HEK293 (cell line): ENCODE measurements around the gene PCDH15.

Experiments used
- CTCF ChIP-seq: fragments of 450-650 bp; formaldehyde crosslinking; IDR thresholded peaks from 2 replicates; pipeline ENCODE4 v1.5.1; 2016; ENCODE audit warnings: missing biosample characterization, missing genetic modification characterization
- ELK4 ChIP-seq: IDR thresholded peaks from 2 replicates; pipeline ENCODE4 v1.6.1; 2011; ENCODE audit warnings: mild to moderate bottlenecking, low read depth, low read length, borderline replicate concordance
- REST ChIP-seq: fragments of 450-650 bp; formaldehyde crosslinking; IDR thresholded peaks from 2 replicates; pipeline ENCODE4 v1.5.1; 2016; ENCODE audit warnings: missing biosample characterization, missing genetic modification characterization
- SP2 ChIP-seq: fragments of 450-650 bp; formaldehyde crosslinking; IDR thresholded peaks from 2 replicates; pipeline ENCODE4 v1.5.1; 2016; ENCODE audit warnings: missing biosample characterization, missing genetic modification characterization
- YY1 ChIP-seq: fragments of 450-650 bp; formaldehyde crosslinking; IDR thresholded peaks from 2 replicates; pipeline ENCODE4 v1.5.1; 2018; ENCODE audit warnings: missing biosample characterization, missing genetic modification characterization
- ZNF311 ChIP-seq: fragments of 450-650 bp; formaldehyde crosslinking; IDR thresholded peaks from 2 replicates; pipeline ENCODE4 v1.5.1; 2017; ENCODE audit warnings: missing biosample characterization, missing genetic modification characterization, borderline replicate concordance
- ZNF324 ChIP-seq: fragments of 450-650 bp; formaldehyde crosslinking; IDR thresholded peaks from 2 replicates; pipeline ENCODE4 v1.5.1; 2016; ENCODE audit warnings: missing biosample characterization, missing genetic modification characterization
- ZNF416 ChIP-seq: fragments of 450-650 bp; formaldehyde crosslinking; IDR thresholded peaks from 2 replicates; pipeline ENCODE4 v1.5.1; 2016; ENCODE audit warnings: missing biosample characterization, missing genetic modification characterization
- ZNF423 ChIP-seq: fragments of 450-650 bp; formaldehyde crosslinking; IDR thresholded peaks from 2 replicates; pipeline ENCODE4 v1.5.1; 2016; ENCODE audit warnings: missing biosample characterization, missing genetic modification characterization
- ZNF768 ChIP-seq: fragments of 450-650 bp; formaldehyde crosslinking; IDR thresholded peaks from 2 replicates; pipeline ENCODE4 v1.5.1; 2018; ENCODE audit warnings: missing biosample characterization, mild to moderate bottlenecking, missing genetic modification characterization

- no peak for TF ChIP-seq CTCF
- no peak for TF ChIP-seq SP2 (tag by site-specific recombination)
- no peak for TF ChIP-seq ZNF416 (tag by site-specific recombination)
- no peak for TF ChIP-seq ZNF311 (tag by site-specific recombination)
- TF ChIP-seq ZNF324, result no peak
- TF ChIP-seq ELK4, result no peak
- no peak for TF ChIP-seq YY1 (tag by site-specific recombination)
- TF ChIP-seq ZNF423, result no peak
- TF ChIP-seq REST (tag by site-specific recombination), result no peak
- TF ChIP-seq ZNF768, result no peak
These were observed 817.6 kb downstream of the PCDH15 start for GRCh38 chr10:53983431-53983830.
